ENCODE data around the gene PPP6C. TPM values are rescaled to one million over a fixed set of nuclear protein-coding genes. Genes with fewer than 3 reads are reported as not detected.

PPP6C gene
- total RNA-seq, 1 experiment from 2014 or later = 53.3 TPM

DNA sequence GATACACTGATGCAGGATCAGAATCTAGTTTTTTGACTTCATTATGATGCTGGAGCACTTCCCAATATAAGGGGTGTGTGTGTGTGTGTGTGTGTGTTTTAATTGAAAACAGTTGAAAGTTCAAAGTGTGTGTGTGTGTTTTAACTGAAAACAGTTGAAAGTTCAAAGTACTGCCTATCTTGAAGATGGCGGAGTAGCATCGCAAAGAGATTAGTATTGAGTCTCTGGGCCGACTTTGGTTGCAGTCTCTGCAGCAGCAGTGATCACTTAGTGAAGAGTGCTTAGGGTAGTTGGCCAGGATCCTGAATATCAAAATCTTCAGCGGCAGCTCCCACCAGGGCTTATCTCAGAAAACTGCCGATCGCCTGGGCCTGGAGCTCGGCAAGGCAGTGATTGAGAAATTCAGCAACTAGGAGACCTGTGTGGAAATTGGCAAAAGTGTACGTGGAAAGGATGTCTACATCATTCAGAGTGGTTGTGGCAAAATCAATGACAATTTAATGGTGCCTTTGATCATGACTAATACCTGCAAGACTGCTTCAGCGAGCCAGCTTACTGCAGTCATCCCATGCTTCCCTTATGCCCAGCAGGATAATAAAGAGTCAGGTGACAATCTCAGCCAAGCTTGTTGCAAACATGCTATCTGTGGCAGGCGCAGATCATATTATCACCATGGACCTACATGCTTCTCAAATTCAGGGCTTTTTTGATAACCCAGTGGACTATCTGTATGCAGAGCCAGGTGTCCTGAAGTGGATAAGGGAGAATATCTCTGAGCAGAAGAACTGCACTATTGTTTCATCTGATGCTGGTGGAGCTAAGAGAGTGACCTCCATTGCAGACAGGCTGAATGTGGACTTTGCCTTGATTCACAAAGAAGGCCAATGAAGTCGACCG is 39.0 kb downstream of the PPP6C start:
- H3K14ac ChIP-seq (ENCODE audit: insufficient read depth, low read length) = no peak overlapping the region
- DNase-seq = no peak
- H3K79me1 ChIP-seq (ENCODE audit: insufficient read depth, low read depth, low read length, poor library complexity, severe bottlenecking) = no peaks in the 10 kb centered on the region
- no peak overlapping the region for H2BK20ac ChIP-seq (ENCODE audit: low read depth, low read length, poor library complexity, severe bottlenecking)
- Mint-ChIP-seq H3K27ac (peak overlapping the region in 2 of 3 experiments; percentile 66 to 93; a peak in 5 of 7 replicates), H3K4me3 (no peak overlapping the region), H3K9me3 (no peaks in the 10 kb centered on the region), H3K27me3 (ENCODE audit: low read depth) (no peaks in the 10 kb centered on the region), H3K36me3 (ENCODE audit: insufficient read depth in 1 of 3, low read depth in 3 of 3) (peaks cover 27 to 50% (median 45%) of the 10 kb centered on the region in 3 experiments; a peak in 6 of 7 replicates), H3K4me1 (peaks cover 15 to 16% of the 10 kb centered on the region in 2 experiments)
- no peaks in the 10 kb centered on the region for H3K27me3 ChIP-seq (ENCODE audit: insufficient read depth, low read length)
- no peaks in the 10 kb centered on the region for H3K4me1 ChIP-seq (ENCODE audit: insufficient read depth, low read length)
- H2AK5ac ChIP-seq (ENCODE audit: insufficient read length, low read length) = no peak overlapping the region
- H3K4ac ChIP-seq (ENCODE audit: low read depth, low read length) = no peak overlapping the region
- no peak overlapping the region for H2AFZ ChIP-seq (ENCODE audit: low read length)
- no peak overlapping the region for H2BK120ac ChIP-seq (ENCODE audit: low read depth, low read length, poor library complexity, severe bottlenecking)
- H3K9me3 ChIP-seq (ENCODE audit: control insufficient read depth, low read depth, low read length) = no peaks in the 10 kb centered on the region
- no peak overlapping the region for H3K56ac ChIP-seq (ENCODE audit: insufficient read length, low read depth, low read length)
- no peaks in the 10 kb centered on the region for H4K20me1 ChIP-seq (ENCODE audit: control insufficient read depth, insufficient read depth, insufficient read length)
- WGBS (ENCODE audit: extremely low coverage, insufficient read length, low lambda C conversion rate) = no CpG with 5 or more reads among the region's 12 CpGs
- no peak overlapping the region for H3K9ac ChIP-seq (ENCODE audit: extremely low read depth, insufficient read length, low read length)
- no peak overlapping the region for H2BK15ac ChIP-seq (ENCODE audit: low read depth, low read length)
- no peak overlapping the region for H3K18ac ChIP-seq (ENCODE audit: insufficient read length, low read depth, low read length)
- H3K79me2 ChIP-seq (ENCODE audit: insufficient read depth, low read length) = no peaks in the 10 kb centered on the region
- TF ChIP-seq CTCF (conservative IDR thresholded peaks at IDR 0.05) = no peak
- H4K5ac ChIP-seq (ENCODE audit: insufficient read length, low read depth, low read length) = no peak overlapping the region
- H3K27ac ChIP-seq (ENCODE audit: insufficient read length, low read depth, low read length) = no peak overlapping the region
- no peak overlapping the region for H3K4me2 ChIP-seq (ENCODE audit: insufficient read depth, insufficient read length, low read length)
- H3K23me2 ChIP-seq (ENCODE audit: insufficient read length, low read depth, low read length, poor library complexity, severe bottlenecking) = no peaks in the 10 kb centered on the region
- H2BK12ac ChIP-seq (ENCODE audit: insufficient read length, low read depth, low read length) = no peak overlapping the region
- no peak overlapping the region for H4K91ac ChIP-seq (ENCODE audit: insufficient read length, low read depth, low read length)
- no peak overlapping the region for H3K23ac ChIP-seq (ENCODE audit: insufficient read length, low read depth, low read length)
- no peak overlapping the region for H2BK5ac ChIP-seq (ENCODE audit: insufficient read length, low read length)
- no peak overlapping the region for H4K8ac ChIP-seq (replicated peaks; ENCODE audit: insufficient read length, low read depth, low read length)
- H3T11ph ChIP-seq (ENCODE audit: low read length) = no peak overlapping the region

Data from H9 (cell line).